Endometrium (tissue), 2 donors: Measurements from ENCODE around the gene KDSR.
A peak's percentile ranks its signal among the peaks of the same experiment; 100 is the strongest.

Source experiments
- FAIRE-seq: peaks from 2 replicates; lab custom pipeline; 2012; peaks lifted over from hg19 to GRCh38; lab: Jason Lieb, UNC
- donor health status: control.
- donor health status: control.

Gene KDSR

DNA sequence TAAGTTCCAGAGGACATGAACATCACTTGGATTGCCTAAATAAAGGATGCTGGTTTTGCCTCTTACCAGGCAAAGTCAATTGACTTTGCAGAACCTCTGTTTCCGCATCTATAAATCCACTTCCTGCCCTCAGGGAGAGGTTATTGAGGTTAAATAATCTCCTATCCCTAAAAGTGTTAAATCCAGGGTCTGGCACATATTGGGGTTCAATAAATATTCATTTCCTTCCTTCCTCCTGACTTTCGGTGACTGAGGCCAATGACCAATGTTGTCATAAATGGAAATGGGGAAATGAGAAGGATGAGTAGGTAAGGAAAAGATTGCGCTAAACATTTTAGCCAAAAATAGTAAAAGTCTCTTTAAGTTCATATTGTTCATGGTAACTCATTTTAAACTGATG lies 63.5 kb downstream of the KDSR start:
- no peak for FAIRE-seq

DNA sequence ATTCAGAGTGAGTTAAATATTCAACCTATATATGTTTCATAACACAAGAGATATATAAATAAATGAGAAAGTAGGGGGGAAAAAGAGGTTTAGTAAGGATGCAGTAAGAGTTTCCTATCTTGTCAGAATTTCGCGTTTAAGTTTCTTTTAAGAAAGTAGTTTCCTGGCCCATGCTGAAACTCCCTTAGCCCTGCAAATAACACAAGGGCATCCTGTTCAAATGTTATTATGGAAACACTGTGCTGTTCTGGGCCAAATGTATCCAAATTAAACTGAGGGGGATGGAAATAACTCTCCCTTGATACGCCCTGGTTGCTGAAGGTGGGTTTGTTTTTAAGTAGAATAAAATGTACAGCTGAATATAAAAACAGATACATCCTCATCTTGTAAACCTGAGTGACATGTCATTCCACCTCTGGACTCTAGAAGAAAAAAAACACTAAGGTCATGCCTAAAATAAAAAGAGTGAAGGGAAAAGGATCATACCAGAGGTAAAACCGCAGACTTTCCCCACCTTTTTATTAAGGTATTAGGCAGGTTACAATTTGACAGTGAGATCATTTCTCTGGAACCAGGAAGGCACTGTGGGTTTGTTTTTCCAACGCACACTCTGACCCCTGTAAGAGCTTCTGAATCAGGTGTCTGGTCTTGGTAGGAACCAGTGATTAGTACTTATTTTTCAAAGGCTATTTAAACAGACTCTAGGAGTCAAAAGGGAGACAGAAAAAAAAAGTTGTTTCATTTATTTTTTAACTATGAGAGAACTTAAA lies 64.2 kb downstream of the KDSR start:
- FAIRE-seq = no peak

DNA sequence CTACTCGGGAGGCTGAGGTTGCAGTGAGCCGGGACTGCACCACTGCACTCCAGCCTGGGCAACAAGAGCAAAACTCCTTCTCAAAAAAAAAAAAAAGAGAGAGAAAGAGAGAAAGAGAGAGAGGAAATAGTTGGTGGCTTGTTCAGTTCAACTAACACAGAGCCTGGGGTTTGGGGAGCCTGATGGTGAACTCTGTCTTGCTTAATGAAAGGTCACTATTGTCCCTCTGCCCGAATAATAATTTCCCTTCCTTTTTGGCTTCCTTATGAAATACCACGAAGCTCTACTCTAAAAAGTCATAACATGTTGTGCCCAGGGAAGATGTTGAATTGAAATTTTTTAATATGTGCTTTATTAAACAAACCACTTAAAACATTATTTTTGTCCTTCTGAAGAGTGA lies 64.8 kb downstream of the KDSR start:
- FAIRE-seq = no peak

DNA sequence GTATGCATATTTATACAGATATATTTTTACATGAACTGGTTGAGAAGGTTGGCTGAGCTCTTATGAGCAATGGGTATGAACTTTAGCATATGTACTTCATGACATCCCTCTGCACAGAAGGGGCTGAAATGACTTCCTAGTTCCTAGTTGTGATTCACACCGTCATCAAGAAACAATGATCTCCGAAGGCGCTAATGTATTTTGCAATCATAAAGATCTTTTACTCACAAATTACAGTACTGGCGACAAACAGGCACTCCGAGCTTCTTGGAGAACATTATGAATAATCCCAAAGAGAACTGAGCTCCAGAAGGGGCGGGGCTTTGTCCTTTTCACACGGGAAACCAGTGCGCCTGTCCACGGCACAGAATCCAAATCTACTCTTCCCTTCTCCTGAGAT lies 65.6 kb downstream of the KDSR start:
- no peak for FAIRE-seq

DNA sequence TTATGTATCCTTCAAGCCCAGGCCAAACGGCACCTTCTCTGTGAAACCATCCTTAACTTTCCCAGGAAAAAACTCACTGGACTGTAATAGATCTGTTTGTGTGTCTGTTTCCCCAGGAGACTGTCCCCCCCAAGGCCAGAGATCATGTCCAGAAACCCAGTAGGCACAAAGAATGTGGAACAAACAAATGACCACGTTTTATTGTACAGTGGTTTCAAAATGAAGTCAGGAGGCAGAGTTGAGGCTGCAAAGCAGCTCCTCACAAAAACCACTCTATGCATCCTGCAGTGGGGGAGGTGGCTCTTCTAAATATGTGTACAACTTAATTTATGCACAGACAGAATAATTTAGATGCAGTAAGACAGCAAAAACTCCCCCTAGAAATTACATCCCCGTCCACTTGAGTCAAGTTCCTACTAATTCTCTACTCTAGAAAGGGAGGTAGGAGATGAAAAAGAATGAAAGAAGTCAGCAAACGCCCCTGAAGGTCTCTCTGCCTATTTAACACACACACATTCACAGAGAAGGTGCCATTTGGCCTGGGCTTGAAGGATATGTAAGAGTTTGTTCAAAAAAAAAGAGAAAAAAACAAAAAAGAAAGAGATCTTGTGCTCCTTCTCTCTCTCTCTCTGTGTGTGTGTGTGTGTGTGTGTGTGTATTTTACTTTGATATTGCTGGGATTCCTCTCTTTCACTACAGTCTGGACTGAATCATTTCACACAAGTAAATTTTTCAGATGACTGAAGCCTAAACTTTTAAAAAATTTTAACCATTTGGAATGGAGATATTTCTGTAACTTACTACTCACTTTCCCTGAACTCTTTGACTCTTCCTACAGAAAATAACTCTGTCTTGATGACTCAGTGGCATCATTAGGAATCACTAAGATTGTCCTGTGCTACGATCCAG lies 66.9 kb downstream of the KDSR start:
- FAIRE-seq = no peak

DNA sequence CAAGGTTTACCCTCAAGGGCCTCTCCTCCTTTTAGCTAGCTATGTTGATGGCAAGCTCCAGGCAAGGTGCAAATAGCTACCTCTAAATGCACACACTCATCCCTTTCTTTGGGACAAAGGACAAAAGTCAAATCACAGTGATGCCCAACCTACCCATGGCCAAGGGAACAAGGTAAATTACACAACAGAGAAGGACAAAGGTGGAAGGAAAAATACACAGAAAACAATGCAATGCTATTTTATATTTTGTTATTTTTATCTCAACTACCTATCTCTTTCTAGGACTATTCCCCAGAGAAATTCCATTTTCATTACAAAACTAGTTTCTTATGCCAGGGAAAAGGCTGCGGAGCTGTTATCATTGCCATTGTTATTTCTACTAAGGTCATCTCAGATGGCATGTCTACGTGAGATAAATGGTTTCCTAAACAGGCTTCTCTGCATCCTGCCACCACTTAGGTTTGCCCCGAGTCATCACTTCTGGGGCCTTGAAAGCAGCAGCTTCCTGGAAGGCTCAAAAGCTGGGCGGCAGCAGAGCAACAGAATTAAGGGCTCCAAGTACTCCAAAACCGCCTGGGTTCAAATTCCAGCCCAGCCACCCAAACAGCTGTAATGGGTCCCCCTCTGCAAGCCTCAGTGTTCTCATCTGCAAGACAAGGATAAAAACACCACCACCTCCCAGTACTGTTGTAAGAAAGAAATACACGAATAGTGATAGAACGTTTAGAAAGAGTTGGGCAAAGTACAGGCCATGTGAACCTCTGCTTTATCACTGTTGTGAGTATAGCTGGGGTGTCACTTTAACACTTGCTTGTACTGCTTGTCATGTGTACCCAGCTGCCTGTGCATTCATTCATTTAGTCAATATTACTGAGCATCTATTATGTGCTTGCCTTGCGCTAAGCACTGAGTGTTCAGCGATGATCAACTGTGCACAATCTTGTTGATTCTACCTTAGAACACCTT lies 68.3 kb downstream of the KDSR start:
- no peak for FAIRE-seq

DNA sequence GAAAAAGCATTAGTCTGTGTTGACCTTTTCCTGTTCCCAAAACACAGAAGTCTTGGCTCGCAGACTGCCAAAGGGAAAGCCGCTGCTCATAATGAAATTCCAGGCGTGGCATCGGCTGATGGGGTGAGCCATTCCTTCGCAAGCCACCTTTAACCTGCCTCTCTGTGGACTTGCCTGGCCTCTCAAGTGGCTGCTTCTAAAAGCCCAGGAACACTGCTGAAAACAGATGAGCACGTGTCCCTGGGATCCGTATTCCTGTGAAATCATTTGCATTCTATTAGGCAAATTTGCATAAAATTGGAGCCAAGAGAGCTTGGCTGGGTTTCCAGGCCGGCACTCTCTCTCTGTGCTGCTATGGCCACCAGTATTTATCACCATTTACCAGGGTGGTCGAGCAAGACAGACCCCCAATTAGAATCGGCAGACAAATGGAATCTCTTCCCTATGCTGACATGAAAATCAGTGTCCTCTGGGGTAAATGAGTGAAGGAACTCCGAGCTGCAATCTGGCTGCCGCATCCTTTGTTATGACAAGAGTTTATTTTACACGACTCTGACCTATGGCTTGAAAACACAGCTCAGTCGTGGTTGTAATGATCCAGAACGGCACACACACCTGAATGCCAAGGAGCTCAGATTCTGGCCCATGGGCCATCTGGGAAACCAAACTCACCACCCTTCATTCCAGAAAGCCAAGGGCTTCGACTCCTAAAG lies 69.2 kb downstream of the KDSR start:
- FAIRE-seq = no peak

DNA sequence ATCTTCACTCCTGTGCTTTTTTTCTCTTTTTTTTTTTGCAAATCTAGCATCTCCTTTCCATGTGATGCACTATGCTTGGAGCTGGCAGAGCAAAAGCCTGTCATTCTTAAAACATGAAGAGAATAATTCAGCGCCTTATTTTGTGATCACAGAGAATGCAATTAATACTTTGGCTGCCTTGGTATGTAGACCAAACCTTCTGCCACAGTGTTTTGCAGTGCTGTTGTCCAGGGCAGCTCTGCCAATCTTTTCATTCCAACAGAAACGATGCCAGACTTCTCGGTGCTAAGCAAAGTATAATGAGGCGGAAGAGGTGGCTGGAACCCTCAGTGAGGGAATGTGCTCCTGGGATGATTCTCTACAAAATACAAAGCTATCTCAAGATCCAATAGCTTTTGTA lies 73.1 kb downstream of the KDSR start:
- FAIRE-seq = no peak

DNA sequence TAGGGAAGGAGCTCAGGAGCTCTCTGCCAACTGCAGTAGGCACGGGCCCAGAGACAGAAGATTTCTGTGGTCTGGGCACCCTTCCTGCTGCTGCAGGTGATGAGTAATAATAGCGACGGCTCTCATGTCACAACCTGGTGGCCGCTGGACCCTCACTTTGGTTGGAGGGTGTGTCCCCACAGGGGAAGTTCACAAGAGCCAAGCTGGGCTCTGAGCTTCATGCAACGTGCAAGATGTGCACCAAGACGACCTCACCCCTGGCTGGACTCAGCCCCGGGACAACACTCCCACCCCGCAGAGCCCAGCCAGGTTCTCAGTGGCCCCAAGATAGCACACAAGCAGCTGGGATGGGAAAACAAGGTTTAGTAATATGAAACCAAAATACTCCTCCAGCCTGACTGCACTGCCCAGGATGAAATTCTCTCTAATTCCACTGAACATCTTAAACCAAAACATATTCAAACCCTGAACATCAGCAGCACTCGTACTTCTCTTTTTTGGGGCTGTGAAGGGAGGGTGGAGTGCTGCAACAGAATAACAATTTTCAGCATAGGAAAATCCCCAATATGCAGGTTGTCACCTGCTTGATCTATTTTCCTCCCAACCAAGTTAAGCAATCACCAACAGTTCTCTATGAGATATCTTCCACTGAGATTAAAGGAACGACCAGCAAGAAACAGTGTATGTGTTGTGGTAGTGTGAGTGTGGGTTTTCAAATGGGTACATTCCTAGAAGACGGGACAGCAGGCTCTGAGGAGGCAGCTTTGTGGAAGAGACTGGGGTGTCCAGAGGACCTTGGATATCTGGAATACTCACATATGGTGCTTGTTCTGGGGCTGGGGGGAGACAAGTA lies 73.9 kb downstream of the KDSR start:
- FAIRE-seq = no peak

DNA sequence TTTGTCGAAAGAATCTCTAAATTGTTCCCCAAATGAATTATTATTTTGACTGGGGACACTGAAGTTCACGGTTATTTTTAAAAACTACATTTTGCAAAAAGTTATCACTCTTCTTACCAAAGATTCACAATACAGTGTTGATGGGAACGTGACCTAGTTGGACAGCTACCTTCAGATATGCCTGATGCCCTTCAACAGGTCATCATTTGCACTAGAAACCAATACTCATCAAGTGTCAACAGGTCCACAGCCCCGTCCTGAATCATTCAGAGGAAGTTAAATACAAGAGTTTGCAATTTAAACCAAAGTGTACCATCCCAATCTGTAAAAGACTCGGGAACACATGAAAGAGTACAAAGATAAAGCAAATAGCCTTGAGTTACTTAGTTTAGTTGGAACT lies 75.7 kb downstream of the KDSR start:
- no peak for FAIRE-seq

DNA sequence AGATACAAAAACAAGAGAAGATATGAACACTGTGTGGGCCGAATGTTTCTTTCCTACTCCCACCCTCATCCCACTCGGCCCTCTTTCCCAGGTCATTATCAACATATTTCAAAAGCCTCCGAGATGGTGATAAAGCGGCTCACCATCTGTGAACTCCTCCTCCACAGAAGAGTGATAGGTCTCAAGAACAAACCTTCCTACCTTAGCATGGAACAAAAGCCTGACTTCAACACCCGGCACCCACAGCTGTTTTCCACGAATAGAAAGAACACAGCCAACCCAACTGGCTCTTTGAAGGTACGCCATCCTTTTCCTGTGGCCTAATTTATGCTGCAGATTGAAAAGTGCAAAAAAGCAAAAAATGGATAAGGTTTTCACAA lies 76.2 kb downstream of the KDSR start:
- FAIRE-seq = no peak

DNA sequence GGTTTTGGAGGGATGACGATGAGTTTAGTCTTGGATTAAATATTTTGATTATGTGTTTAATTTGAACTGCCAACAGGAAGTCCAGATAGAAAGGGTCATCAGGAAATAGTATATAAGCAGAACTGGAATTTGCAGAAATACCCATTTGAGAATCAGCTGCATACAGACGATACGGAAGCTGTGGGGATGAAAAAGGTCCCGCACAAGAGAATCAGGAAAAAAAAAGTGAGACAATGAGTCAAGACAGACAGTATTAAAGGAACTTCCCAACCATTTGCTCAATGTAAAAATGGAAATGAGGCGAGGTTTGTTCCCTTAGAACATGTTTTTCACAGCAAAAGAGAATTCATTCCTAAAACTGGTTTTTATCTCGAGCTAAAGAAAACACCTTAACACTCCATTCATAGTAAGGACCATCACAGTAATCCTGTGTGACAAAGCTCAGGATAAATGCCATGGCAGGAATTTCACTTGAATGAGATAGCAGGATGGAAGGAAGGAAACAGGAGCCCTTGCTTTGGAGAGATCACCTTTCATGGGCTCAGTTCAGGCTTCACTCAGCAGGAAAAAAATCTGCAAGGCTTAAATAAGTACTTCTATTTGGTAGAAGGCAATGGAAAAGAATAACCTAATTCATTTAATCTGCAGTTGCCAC lies 76.7 kb downstream of the KDSR start:
- FAIRE-seq = no peak

DNA sequence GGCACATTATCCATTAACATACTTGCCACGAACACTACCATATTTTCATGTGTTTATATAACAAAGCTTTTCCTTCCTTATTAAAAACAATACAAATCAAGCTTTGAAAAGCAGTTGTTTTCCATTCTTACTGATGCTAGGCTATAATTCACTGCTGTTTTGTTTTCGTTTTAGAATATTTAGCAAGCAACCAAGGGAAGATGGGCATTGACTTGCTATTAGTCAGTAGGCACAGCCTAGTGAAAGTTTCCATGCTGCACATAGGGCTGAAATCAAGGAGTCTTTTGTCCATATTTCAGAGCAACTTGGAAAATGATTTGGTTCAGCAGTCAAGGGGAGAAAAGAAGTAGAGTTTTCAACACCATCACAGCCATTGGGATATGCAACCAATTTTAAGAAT lies 78.7 kb downstream of the KDSR start:
- FAIRE-seq = no peak

DNA sequence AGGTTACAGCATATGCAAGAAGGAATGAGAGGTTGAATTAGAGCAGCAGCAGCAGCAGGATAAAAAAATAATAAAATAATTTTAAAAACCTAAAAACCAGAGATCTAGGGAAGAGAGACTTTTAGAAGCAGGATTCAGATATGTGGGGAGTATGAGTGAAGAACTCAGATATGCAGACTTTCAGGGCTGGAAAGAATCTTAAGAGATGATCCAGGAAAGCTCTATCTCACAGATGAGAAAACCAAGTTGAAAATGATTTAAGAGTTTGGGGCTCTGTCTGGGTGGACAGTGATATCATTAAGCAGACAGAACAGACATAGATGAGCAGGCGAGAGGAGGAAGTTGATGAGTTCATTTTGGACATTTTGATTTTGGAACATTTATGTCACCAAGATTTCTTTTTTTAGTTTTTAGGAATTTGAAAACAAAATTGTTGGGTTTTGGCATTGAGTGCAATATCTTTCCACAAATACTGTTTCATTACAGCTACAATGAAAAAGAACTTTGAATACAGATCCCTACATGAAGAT lies 79.2 kb downstream of the KDSR start:
- FAIRE-seq = peak; percentile 8

DNA sequence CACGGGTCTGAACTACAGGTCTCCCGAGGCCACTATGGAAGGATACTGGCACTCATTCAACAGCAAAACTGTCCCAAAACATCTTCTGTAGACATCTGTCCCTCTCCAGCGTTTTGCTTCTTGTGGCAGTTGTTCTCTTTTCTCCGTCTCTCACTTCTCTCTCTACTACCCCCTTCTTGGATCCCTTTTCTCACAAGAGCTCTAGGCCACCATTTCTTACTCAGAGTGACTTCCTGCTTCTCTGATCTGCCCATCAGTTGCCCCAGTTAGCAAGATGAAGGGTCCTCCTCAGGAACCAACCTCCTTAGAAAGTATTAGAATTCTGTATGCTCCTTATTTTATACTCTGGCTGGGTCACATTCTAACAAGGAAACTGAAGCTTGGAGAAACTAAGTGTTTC lies 80.1 kb downstream of the KDSR start:
- FAIRE-seq = no peak

DNA sequence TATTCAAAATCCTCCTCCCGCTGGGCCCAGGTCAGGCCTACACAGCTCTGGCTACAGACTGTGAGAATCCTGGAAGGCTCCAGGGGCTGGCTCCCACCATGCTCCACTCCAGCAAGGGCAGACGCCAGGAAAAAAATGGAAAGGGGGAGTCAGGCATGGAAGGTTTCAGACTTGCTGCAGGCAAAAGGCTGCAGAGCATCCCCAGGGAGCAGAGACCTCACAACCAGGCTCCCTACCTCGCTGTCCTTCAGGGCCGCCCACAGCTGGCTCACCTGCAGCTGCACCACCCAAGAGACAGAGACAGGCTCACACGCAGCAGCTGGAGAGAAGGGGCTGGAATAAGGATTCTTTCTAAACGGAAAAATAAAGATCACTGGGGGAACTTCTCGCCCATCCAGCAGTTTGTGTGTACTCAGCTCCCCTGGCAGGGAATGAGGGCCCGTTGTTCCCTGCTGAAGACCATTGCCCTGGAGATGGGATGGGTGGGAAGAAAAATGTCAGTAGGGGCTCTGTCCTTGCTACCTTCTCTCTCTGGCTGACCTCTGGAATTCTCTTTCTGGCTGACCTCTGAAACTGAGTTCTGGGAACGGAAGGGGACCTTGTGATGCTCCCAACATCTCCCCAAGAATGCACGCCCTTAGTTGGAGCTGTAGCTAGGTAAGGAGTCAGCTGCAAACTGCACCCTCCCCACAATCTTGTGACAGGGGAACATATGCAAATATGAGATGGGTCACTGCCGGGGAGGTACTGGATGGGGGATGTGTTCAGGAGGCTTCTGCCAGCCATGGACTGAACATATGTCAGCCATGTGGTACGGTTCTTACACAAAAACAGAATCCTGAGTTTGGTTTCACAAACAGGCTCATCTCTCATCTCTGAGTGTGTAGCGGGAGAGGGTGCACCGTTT lies 81.9 kb downstream of the KDSR start:
- FAIRE-seq = no peak

DNA sequence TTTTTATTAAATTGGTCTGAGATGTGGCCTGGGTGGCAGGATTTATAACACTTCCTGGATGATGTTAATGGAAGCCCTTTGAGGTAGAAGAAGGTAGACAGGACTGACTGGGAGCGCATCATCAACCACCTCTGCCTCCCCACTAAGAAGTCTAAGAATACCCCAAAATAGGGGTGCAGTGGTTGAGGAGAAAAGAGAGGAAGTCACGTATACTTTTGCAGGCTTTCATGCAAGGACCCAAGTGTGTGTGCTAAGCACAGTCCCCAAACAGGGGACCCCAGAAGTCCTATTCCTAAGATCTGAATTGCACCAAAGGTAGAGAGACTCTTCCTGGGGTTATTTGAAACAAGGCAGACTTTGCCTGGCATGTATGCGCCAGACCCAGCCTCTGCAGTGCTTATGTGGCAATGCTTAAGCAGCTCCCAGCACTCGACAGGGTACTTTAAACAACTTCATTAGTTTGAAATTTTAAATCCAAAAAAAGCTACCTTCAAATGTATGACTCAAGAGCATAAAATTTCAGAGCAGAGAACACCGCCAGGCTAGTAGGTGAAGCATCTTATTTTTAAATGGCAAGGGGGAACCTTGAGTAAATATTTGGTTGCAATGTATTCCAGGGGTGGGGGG lies 82.7 kb downstream of the KDSR start:
- no peak for FAIRE-seq

DNA sequence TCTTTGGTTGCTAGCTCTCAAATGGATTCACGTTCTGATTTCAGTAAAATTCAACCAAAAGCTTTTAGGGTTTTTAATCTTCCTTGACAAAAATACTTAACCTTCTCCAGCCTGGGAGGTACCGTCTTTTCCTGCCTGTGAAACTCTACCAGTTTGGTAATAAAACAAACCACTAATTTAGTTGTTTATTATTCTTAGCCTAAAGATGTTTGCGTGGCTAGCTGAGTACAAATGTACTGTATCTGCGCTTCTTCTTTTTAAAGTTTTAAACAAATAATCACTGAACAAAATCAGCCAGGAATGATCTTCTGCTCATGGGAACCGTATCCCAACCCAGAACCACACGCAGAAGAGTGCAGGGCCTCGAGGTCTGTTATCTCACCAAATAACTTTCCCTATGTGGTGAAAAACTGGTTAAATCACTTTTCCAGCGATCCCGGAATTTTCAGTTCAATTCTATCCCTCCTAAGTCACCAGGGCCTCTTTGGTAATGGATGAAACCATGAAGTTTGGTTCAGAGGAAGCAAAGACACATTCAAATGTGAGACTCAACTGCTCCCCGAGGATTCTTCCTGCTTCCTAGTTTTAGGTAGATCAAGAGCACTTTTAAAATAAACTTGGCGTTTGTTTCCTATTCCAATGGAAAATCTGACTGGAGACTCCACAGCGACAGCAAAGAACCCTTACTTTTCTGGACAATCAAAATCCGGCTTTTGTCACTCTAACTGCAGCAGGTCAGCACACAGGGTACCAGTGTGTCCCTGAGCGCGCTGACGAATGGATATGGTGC lies 83.5 kb downstream of the KDSR start:
- FAIRE-seq = no peak
